Endodermal cell (in vitro differentiated cells): Measurements from ENCODE around the gene VPS54. TPM values are rescaled to one million over a fixed set of nuclear protein-coding genes. Genes with fewer than 3 reads are reported as not detected.

ENCODE experiments used
- DNase-seq: peaks from one replicate; pipeline ENCODE4 v3.0.0-alpha.2; 2017
- H3K27ac ChIP-seq: 2 replicates; pipeline ENCODE4 v1.5.1; 2013; ENCODE audit warnings: mild to moderate bottlenecking, low read depth, low read length, moderate library complexity
- H3K27me3 ChIP-seq: 2 replicates; pipeline ENCODE4 v1.6.1; 2013; ENCODE audit warnings: mild to moderate bottlenecking, low read length, moderate library complexity; ENCODE audit not compliant: insufficient read depth, control insufficient read depth, poor library complexity, severe bottlenecking
- H3K36me3 ChIP-seq: 2 replicates; pipeline ENCODE4 v1.7.0; 2013; ENCODE audit warnings: mild to moderate bottlenecking, low read length, moderate library complexity; ENCODE audit not compliant: control insufficient read depth, insufficient read depth
- H3K4me1 ChIP-seq: one replicate; pipeline ENCODE4 v1.7.0; 2013; ENCODE audit warnings: low read length; ENCODE audit not compliant: control insufficient read depth, insufficient read depth
- H3K4me3 ChIP-seq: 2 replicates; pipeline ENCODE4 v1.5.1; 2013; ENCODE audit warnings: mild to moderate bottlenecking, low read length, moderate library complexity
- H3K9ac ChIP-seq: 2 replicates; pipeline ENCODE4 v1.6.1; 2013; ENCODE audit warnings: mild to moderate bottlenecking, low read length, moderate library complexity; ENCODE audit not compliant: poor library complexity, severe bottlenecking; ENCODE audit errors: extremely low read depth
- H3K9me3 ChIP-seq: 2 replicates; pipeline ENCODE4 v1.6.1; 2013; ENCODE audit warnings: mild to moderate bottlenecking, low read length, moderate library complexity; ENCODE audit not compliant: control insufficient read depth
- H3K27ac Mint-ChIP-seq: 2 replicates; pipeline ENCODE4 v1.8.0; 2020; ENCODE audit warnings: mixed read lengths
- H3K27me3 Mint-ChIP-seq: 2 replicates; pipeline ENCODE4 v1.8.0; 2021; ENCODE audit warnings: mild to moderate bottlenecking, mixed read lengths; ENCODE audit not compliant: insufficient read depth
- H3K36me3 Mint-ChIP-seq: 2 replicates; pipeline ENCODE4 v1.8.0; 2020; ENCODE audit warnings: low read depth, mixed read lengths
- H3K4me1 Mint-ChIP-seq: 2 replicates; pipeline ENCODE4 v1.8.0; 2020; ENCODE audit warnings: mixed read lengths
- H3K4me3 Mint-ChIP-seq: 2 replicates; pipeline ENCODE4 v1.8.0; 2020; ENCODE audit warnings: mild to moderate bottlenecking, moderate library complexity, mixed read lengths
- H3K9me3 Mint-ChIP-seq: 2 replicates; pipeline ENCODE4 v1.8.0; 2020; ENCODE audit warnings: mild to moderate bottlenecking, mixed read lengths
- CTCF ChIP-seq: fragments of 200-600 bp; sonication (generic); conservative IDR thresholded peaks from 2 replicates; pipeline ENCODE4 v1.5.0; 2021; ENCODE audit warnings: antibody characterized with exemption, mild to moderate bottlenecking
- WGBS, 2 experiments: methylation state at CpG; one replicate each; pipeline versions ENCODE4 v1.1.5 to v1.1.7; 2013; ENCODE audit warnings: missing lambda C conversion rate in 2 of 2, mixed read lengths in 1 of 2; ENCODE audit not compliant: insufficient coverage in 1 of 2, insufficient read length in 1 of 2; 5-methylcytosine and 5-hydroxymethylcytosine counted together
- total RNA-seq, 2 donors: library from RNA; stranded (reverse); fragmentation: NEBNext Ultra II Directional in 1 of 2; extraction: Animal tissue kit (Norgen Biotek cat#: 25700) in 1 of 2; gene quantifications; 2 replicates in 1 of 2; 3 replicates in 1 of 2; pipeline ENCODE4 v1.2.1, GENCODE V29; 2021

Gene VPS54
- total RNA-seq, 2 donors from 2014 or later, result 18.4 to 25.7 TPM

GRCh38 chr2:63856303-63856603, 163.0 kb downstream of the VPS54 start:
- no peaks in the 10 kb centered on the region for H3K27me3 ChIP-seq
- Mint-ChIP-seq H3K4me1 (peaks cover 30% of the 10 kb centered on the region), H3K27me3 (no peaks in the 10 kb centered on the region), H3K9me3 (no peaks in the 10 kb centered on the region), H3K36me3 (peaks cover 49% of the 10 kb centered on the region), H3K4me3 (no peak overlapping the region), H3K27ac (no peak overlapping the region)
- H3K9ac ChIP-seq, result no peak overlapping the region
- no peaks in the 10 kb centered on the region for H3K9me3 ChIP-seq
- H3K4me3 ChIP-seq, result no peak overlapping the region
- no peak for DNase-seq
- no peaks in the 10 kb centered on the region for H3K4me1 ChIP-seq
- H3K27ac ChIP-seq, result no peak overlapping the region
- WGBS, 2 experiments, result 87 to 96% methylated on average over 2 to 5 of the region's 5 CpGs
- peaks cover 46% of the 10 kb centered on the region for H3K36me3 ChIP-seq
- no peak for TF ChIP-seq CTCF

- no peak overlapping the region for H3K4me3 ChIP-seq
- peaks cover 33% of the 10 kb centered on the region for H3K4me1 Mint-ChIP-seq
- TF ChIP-seq CTCF, result no peak
- no peaks in the 10 kb centered on the region for H3K4me1 ChIP-seq
- peaks cover 42% of the 10 kb centered on the region for H3K36me3 ChIP-seq
- H3K27me3 Mint-ChIP-seq, result no peaks in the 10 kb centered on the region
- no peaks in the 10 kb centered on the region for H3K27me3 ChIP-seq
- H3K9me3 ChIP-seq, result no peaks in the 10 kb centered on the region
- 91 to 94% methylated on average over 12 to 14 of the region's 14 CpGs for WGBS, 2 experiments
- no peak overlapping the region for H3K27ac ChIP-seq
- H3K9ac ChIP-seq, result no peak overlapping the region
- no peak overlapping the region for H3K27ac Mint-ChIP-seq
- no peaks in the 10 kb centered on the region for H3K9me3 Mint-ChIP-seq
- no peak overlapping the region for H3K4me3 Mint-ChIP-seq
- H3K36me3 Mint-ChIP-seq, result peaks cover 44% of the 10 kb centered on the region
- DNase-seq, result no peak
Measured at GRCh38 chr2:63855418-63856302, 163.6 kb downstream of the VPS54 start.

- Histone ChIP-seq H3K9me3 (no peaks in the 10 kb centered on the region), H3K4me1 (no peaks in the 10 kb centered on the region), H3K27ac (no peak overlapping the region), H3K9ac (no peak overlapping the region), H3K27me3 (no peaks in the 10 kb centered on the region), H3K4me3 (no peak overlapping the region), H3K36me3 (peaks cover 22% of the 10 kb centered on the region)
- H3K27ac Mint-ChIP-seq, result peak overlapping the region; percentile 45
- H3K27me3 Mint-ChIP-seq, result no peaks in the 10 kb centered on the region
- H3K36me3 Mint-ChIP-seq, result peaks cover 28% of the 10 kb centered on the region
- WGBS, 2 experiments, result 85 to 92% methylated on average over 2 to 4 of the region's 4 CpGs
- H3K9me3 Mint-ChIP-seq, result no peaks in the 10 kb centered on the region
- H3K4me3 Mint-ChIP-seq, result no peak overlapping the region
- no peak for TF ChIP-seq CTCF
- H3K4me1 Mint-ChIP-seq, result peaks cover 45% of the 10 kb centered on the region
- DNase-seq, result no peak
Measured at GRCh38 chr2:63853527-63854310, 165.5 kb downstream of the VPS54 start.
